GM12892 (cell line): ENCODE data around the gene ZCCHC18.

Experiments
- POLR2A ChIP-seq: IDR thresholded peaks from 2 replicates; pipeline ENCODE4 v1.6.1; 2011; ENCODE audit warnings: low read depth, low read length, control low read depth
- POLR2AphosphoS5 ChIP-seq: IDR thresholded peaks from 2 replicates; pipeline ENCODE4 v1.6.1; 2011; ENCODE audit warnings: low read depth, low read length, control low read depth
- TAF1 ChIP-seq: IDR thresholded peaks from 2 replicates; pipeline ENCODE4 v1.6.1; 2011; ENCODE audit warnings: low read depth, mild to moderate bottlenecking, control low read depth, low read length, borderline replicate concordance

DNA sequence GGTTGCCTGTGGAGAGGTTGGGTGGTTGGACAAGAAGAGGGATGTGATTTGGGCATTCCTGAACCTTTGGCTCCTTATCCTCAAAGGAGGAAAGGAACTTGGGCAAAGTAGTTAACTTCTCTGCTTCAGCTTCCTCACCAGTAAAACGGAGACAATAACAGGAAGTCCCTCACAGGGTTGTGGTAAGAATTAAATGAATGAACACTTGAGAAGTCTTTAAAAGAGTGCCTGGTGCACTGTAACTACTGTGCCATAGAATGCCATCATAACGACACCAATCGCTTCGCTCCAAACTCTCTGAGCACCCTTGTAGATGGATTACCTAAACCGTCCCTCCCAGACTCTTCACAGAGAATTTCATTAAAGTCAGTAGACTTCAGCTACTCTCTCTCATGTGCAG is 10.5 kb downstream of the ZCCHC18 start:
- TF ChIP-seq POLR2AphosphoS5: no peak
- TF ChIP-seq POLR2A: no peak
- TF ChIP-seq TAF1: no peak
